Measurements from ENCODE around the gene GPHN. TPM values are rescaled to one million over a fixed set of nuclear protein-coding genes. Genes with fewer than 3 reads are reported as not detected.

GPHN gene
- polyA plus RNA-seq, 1 donor (not counting 4 experiments of a cell fraction or from before 2014, with no cell fraction given), result 17.6 TPM

- dilution Hi-C loops (cut with MboI; ENCODE audit: extremely low pct_ligation_motif_present, low sequenced_read_pairs), result no loop called here
- no peak overlapping the region for H3K9ac ChIP-seq (ENCODE audit: control insufficient read depth, extremely low read depth, insufficient read depth, low read length)
- no peak overlapping the region for H2AFZ ChIP-seq (ENCODE audit: control insufficient read depth, low read length)
- no peaks in the 10 kb centered on the region for H3K4me1 ChIP-seq (ENCODE audit: control insufficient read depth, extremely low read depth, insufficient read depth, low read length)
- no peak overlapping the region for H3K4me3 ChIP-seq (ENCODE audit: control insufficient read depth in 2 of 3, extremely low read depth in 1 of 3, insufficient read depth in 2 of 3, low read depth in 1 of 3, low read length in 3 of 3)
- no peak overlapping the region for H3K4me2 ChIP-seq (ENCODE audit: control insufficient read depth, extremely low read depth, insufficient read depth, low read depth, low read length)
- no peaks in the 10 kb centered on the region for H3K36me3 ChIP-seq (ENCODE audit: control insufficient read depth in 2 of 2, extremely low read depth in 1 of 2, insufficient read depth in 2 of 2, low read length in 2 of 2)
- no peak overlapping the region for H3K27ac ChIP-seq (ENCODE audit: control insufficient read depth, insufficient read depth, low read length)
- H3K9me3 ChIP-seq (ENCODE audit: control insufficient read depth, low read depth, low read length), result no peaks in the 10 kb centered on the region
- H3K79me2 ChIP-seq (ENCODE audit: control insufficient read depth, insufficient read depth, low read length), result no peaks in the 10 kb centered on the region
- H3K27me3 ChIP-seq (ENCODE audit: control insufficient read depth, extremely low read depth, insufficient read depth, low read length), result no peaks in the 10 kb centered on the region
- H4K20me1 ChIP-seq (ENCODE audit: control insufficient read depth, extremely low read depth, insufficient read depth, low read length), result no peaks in the 10 kb centered on the region
- H3K9me1 ChIP-seq (ENCODE audit: control insufficient read depth, extremely low read depth, insufficient read depth, low read length), result no peaks in the 10 kb centered on the region
- DNase-seq (ENCODE audit: low read depth, low spot score), result no peak
- TF ChIP-seq CTCF (optimal IDR thresholded peaks at IDR 0.05 in 1 of 3, IDR thresholded peaks at IDR 0.05 in 1 of 3, conservative IDR thresholded peaks at IDR 0.05 in 1 of 3; ENCODE audit: extremely low read depth in 1 of 3, insufficient read depth in 2 of 3, low read length in 3 of 3), result no peak
- TF ChIP-seq EZH2 (IDR thresholded peaks at IDR 0.05; ENCODE audit: low read length), result no peak
- no peak for FAIRE-seq
These were observed 376.2 kb downstream of the GPHN start for GRCh38 chr14:66884149-66884548.

- FAIRE-seq (no peak), DNase-seq (ENCODE audit: low read depth, low spot score) (no peak)
- Histone ChIP-seq H4K20me1 (ENCODE audit: control insufficient read depth, extremely low read depth, insufficient read depth, low read length) (no peaks in the 10 kb centered on the region), H3K4me1 (ENCODE audit: control insufficient read depth, extremely low read depth, insufficient read depth, low read length) (no peaks in the 10 kb centered on the region), H3K27ac (ENCODE audit: control insufficient read depth, insufficient read depth, low read length) (no peak overlapping the region), H3K79me2 (ENCODE audit: control insufficient read depth, insufficient read depth, low read length) (no peaks in the 10 kb centered on the region), H3K4me2 (ENCODE audit: control insufficient read depth, extremely low read depth, insufficient read depth, low read depth, low read length) (no peak overlapping the region), H2AFZ (ENCODE audit: control insufficient read depth, low read length) (no peak overlapping the region), H3K27me3 (ENCODE audit: control insufficient read depth, extremely low read depth, insufficient read depth, low read length) (no peaks in the 10 kb centered on the region), H3K36me3 (ENCODE audit: control insufficient read depth in 2 of 2, extremely low read depth in 1 of 2, insufficient read depth in 2 of 2, low read length in 2 of 2) (no peaks in the 10 kb centered on the region), H3K9me3 (ENCODE audit: control insufficient read depth, low read depth, low read length) (no peaks in the 10 kb centered on the region), H3K9ac (ENCODE audit: control insufficient read depth, extremely low read depth, insufficient read depth, low read length) (no peak overlapping the region), H3K9me1 (ENCODE audit: control insufficient read depth, extremely low read depth, insufficient read depth, low read length) (no peaks in the 10 kb centered on the region), H3K4me3 (ENCODE audit: control insufficient read depth in 2 of 3, extremely low read depth in 1 of 3, insufficient read depth in 2 of 3, low read depth in 1 of 3, low read length in 3 of 3) (no peak overlapping the region)
- TF ChIP-seq EZH2 (IDR thresholded peaks at IDR 0.05; ENCODE audit: low read length), result no peak
- no peak for TF ChIP-seq CTCF (optimal IDR thresholded peaks at IDR 0.05 in 1 of 3, IDR thresholded peaks at IDR 0.05 in 1 of 3, conservative IDR thresholded peaks at IDR 0.05 in 1 of 3; ENCODE audit: extremely low read depth in 1 of 3, insufficient read depth in 2 of 3, low read length in 3 of 3)
- dilution Hi-C loops (cut with MboI; ENCODE audit: extremely low pct_ligation_motif_present, low sequenced_read_pairs), result no loop called here
These were observed 392.8 kb downstream of the GPHN start for GRCh38 chr14:66900719-66901118.
